GM12801 (cell line): Measurements from ENCODE around the gene NTRK1.

Experiments
- TF ChIP-seq, protein P1 (sequence below): IDR thresholded peaks from one replicate; pipeline ENCODE4 v1.5.1; 2011; ENCODE audit warnings: control low read depth; ENCODE audit not compliant: insufficient read length; ENCODE audit errors: extremely low read depth

Gene NTRK1

DNA sequence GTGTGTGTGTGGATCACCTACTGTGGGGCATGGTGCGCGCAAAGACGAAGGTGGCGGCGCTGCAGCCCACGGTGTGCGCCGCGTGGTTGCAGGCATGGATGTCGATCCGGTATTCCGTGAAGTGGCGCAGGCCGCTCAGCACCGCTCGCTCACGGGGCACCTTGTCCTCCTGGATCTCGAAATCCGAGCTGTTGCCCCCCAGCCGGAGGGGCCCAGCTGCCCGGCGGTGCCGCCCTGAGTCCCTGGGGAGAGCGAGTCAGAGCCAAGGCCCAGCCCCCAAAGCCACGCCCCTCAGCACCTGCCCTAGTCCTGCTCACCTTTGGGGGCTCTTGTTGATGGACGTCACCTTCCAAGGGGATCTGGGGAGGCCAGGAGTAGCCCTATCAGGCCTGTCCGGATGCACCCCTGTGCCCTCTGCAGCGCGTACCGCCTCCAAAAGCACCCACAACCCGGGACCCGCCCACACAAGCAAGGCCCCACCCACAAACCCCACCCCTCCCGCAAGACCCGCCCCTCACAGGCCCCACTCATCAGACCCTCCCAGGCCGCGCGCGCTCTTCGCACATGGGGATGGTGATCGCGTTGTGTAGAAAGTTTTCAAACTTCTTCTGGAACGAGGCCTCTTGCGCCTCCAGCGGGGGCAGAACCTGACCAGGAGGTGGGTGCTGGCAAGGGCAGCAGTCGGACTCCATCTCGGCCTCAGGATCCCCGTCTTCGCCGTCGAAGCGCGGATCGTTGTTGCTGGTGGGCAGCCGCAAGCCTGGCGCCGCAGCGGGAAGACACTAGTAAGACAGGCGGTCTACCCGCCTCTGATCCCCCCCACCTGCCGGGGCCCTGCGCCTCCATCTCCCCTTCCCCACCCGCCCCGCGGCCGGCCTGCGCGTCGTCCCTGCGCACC is 15.4 kb upstream of the NTRK1 start:
- TF ChIP-seq, protein P1, sequence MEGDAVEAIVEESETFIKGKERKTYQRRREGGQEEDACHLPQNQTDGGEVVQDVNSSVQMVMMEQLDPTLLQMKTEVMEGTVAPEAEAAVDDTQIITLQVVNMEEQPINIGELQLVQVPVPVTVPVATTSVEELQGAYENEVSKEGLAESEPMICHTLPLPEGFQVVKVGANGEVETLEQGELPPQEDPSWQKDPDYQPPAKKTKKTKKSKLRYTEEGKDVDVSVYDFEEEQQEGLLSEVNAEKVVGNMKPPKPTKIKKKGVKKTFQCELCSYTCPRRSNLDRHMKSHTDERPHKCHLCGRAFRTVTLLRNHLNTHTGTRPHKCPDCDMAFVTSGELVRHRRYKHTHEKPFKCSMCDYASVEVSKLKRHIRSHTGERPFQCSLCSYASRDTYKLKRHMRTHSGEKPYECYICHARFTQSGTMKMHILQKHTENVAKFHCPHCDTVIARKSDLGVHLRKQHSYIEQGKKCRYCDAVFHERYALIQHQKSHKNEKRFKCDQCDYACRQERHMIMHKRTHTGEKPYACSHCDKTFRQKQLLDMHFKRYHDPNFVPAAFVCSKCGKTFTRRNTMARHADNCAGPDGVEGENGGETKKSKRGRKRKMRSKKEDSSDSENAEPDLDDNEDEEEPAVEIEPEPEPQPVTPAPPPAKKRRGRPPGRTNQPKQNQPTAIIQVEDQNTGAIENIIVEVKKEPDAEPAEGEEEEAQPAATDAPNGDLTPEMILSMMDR: no peak

DNA sequence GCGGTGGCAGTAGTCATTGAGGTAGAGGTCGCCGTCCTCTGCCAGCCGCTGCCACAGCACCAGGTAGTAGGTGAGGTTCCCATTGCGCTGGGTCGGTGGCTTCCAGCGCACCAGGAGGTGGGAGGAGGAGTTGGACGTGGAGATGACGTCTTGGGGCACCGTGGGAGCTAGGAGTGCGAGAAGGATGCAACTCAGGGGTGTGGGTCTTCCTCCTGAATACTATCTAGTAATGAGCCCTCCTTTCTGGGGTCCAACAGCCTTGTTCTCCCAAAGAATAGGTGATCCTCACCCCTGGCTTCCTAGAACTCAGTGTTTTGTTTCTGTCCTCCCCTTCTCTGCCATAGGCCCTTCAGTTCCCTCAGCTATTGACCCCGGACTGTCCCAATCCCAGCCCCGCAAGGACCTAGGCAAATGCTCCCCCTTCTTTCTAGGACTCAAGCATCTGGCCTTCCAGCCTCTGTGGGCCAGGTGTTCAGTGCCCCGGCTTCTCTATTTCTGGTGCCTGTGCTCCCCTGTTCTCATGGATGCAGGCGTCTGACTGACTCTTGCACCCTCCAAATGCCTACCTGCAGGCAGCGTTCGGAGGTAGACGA is 14.6 kb upstream of the NTRK1 start:
- TF ChIP-seq, protein P1: no peak

DNA sequence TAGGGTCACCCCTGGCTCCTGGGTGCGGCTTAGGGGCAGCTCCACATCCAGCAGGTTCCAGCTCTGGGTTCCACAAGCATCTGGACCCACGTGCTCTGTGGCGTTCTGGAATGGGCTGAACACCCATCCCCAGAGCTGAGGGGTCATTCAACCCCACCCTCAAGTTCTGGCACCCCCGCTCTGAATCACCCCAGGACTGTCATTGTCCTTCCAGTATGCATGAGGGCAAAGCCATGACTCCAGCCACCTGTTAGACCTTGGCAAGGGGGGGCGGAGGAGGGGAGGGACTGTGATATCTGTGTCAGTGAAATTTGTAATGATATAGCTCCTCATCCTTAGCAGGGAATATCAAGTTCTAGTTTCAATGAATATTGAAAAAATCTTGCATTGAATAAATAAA is 14.0 kb upstream of the NTRK1 start:
- TF ChIP-seq, protein P1: no peak

DNA sequence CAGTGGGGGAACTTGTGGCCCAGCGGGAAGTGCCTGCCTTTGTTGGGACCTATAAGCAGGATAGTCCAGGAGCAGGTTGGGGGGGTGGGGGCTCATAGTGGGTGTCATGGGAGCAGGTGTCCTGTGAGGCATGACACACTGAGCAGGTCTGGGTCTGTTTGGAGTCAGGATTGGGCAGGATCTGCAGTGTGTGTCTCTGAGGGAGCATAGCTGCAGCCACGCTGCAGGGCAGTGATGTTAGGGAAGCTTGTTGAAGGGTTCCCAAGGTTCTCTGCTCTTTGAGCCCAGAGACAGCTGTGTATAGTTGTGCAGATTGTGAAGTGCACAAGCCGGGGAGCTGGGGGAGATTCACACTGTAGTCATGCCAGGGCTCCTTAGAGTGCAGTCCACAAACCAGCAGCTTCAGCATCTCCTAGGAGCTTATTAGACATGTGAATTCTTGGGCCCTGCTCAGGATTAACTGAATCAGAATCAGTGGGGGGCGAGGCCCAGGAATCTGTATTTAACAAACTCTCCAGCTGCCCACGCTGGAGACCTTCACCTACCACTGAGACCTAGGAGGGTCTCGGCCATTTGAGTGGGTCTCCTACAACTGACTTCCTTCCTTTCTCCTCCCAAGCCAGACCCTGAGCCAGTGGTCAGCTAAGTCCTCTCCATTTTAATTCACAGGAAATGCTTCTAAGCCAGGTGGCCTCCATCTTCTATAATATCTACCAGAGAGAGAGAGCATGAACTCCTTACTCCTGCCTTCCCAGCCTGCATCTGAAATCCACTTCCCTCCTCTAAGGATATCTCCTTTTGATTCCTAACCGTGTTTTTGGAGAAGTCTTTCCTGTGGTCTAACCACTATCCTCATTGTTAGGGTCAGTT is 12.8 kb upstream of the NTRK1 start:
- TF ChIP-seq, protein P1: no peak

DNA sequence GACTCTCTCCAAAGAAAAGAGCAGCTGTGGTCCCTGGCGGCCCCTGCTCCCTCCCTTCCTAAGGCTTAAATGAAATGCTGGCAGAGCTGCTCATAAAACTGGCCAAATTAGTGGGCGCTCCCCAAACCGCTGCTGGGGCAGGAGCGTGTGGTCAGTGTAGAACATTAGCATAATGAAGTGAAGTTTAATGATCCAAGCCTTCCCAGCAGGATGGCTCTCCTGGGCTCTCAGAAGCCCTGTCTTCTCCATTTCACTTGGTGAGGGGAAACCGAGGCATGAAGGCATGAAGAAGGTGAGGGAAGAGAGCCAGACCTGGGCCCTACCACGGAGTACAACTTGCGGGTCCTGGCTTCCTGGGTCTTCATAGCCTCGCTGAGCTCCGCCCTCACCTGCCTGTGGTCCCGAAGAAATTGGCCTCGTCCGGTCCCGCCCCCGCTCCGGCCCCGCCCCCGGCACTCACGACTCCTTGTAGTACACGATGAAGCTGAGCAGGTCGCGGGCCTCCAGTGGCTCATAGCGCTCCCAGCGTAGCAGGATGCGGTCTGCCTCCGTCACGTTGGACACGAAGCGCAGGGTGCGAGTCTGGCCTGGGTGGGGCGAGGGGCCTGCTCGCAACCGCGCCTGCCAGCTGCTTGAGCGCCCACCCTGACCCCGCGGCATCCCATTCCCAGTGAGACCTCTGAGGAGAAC is 12.1 kb upstream of the NTRK1 start:
- TF ChIP-seq, protein P1: no peak

DNA sequence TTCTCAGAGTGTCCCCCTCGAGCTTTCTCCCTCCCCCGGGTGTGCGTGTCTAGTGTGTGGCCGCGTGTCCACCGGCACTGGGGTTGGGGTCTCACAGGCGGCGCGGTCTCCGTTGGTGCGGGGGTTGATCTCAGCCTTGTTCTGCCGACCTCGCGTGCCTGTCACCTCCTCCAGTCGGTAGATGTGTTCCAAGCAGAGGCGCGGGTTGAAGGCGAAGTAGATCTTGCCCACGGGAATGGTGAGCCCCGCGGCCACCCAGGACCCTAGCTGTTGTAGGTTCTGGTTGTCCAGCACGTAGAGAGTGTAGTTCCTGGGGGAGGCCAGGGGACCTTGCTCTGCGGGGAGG is 11.5 kb upstream of the NTRK1 start:
- TF ChIP-seq, protein P1: no peak
